IMR-90 (cell line): Measurements from ENCODE around the gene TTC39C. TPM values are rescaled to one million over a fixed set of nuclear protein-coding genes. Genes with fewer than 3 reads are reported as not detected.

Source experiments
- ATAC-seq: fragments of 200-7000 bp; cut with Tn5 transposase; 2 replicates; pipeline ENCODE4 v1.9.1; 2020; ENCODE audit warnings: low read depth, mild to moderate bottlenecking, moderate library complexity
- BruUV-seq: library from RNA; stranded (reverse); fragments of 400-500 nt; replicated peaks from 2 replicates; lab custom pipeline; 2021; lab: Mats Ljungman, UMichigan
- CTCF ChIA-PET: fragments of 300-600 bp; formaldehyde crosslinking; extraction: SDS; loops from one replicate; lab custom pipeline; 2021; ENCODE audit warnings: antibody characterized with exemption; lab: Yijun Ruan, JAX
- POLR2A ChIA-PET: fragments of 300-600 bp; sonication (Branson Sonifier 250); formaldehyde crosslinking; loops from one replicate; lab custom pipeline; 2022; ENCODE audit warnings: antibody characterized with exemption; ENCODE audit not compliant: unreplicated experiment; lab: Charles Lee
- DNase-seq: peaks from one replicate; pipeline ENCODE4 v3.0.0; 2013
- H2AFZ ChIP-seq: replicated peaks from 2 replicates; pipeline ENCODE3; 2013; ENCODE audit warnings: low read length, mild to moderate bottlenecking; ENCODE audit not compliant: poor library complexity
- H2AK5ac ChIP-seq: 2 replicates; pipeline ENCODE4 v1.6.1; 2013; ENCODE audit warnings: low read depth, low read length, inconsistent platforms
- H2AK9ac ChIP-seq: replicated peaks from 2 replicates; pipeline ENCODE3; 2013; ENCODE audit warnings: mild to moderate bottlenecking, low read depth, low read length, moderate library complexity; ENCODE audit not compliant: poor library complexity
- H2BK120ac ChIP-seq: 2 replicates; pipeline ENCODE4 v1.6.1; 2013; ENCODE audit warnings: low read depth, low read length, inconsistent platforms
- H2BK15ac ChIP-seq: 3 replicates; pipeline ENCODE4 v1.6.1; 2013; ENCODE audit warnings: low read depth, low read length, inconsistent platforms
- H2BK20ac ChIP-seq: 2 replicates; pipeline ENCODE4 v1.6.1; 2013; ENCODE audit warnings: low read depth, mild to moderate bottlenecking, inconsistent platforms, low read length, moderate library complexity
- H2BK5ac ChIP-seq: 2 replicates; pipeline ENCODE4 v1.6.1; 2013; ENCODE audit warnings: mild to moderate bottlenecking, low read depth, low read length, inconsistent platforms; ENCODE audit not compliant: poor library complexity, severe bottlenecking
- H3K14ac ChIP-seq: replicated peaks from 2 replicates; pipeline ENCODE4 v1.6.1; 2013; ENCODE audit warnings: low read depth, low read length, inconsistent platforms
- H3K18ac ChIP-seq: 2 replicates; pipeline ENCODE4 v1.6.1; 2013; ENCODE audit warnings: low read depth, low read length, control low read depth
- H3K23ac ChIP-seq: 2 replicates; pipeline ENCODE4 v1.6.1; 2013; ENCODE audit warnings: low read depth, low read length, inconsistent platforms
- H3K27ac ChIP-seq: 2 replicates; pipeline ENCODE4 v1.5.1; 2013; ENCODE audit warnings: mild to moderate bottlenecking, control low read depth, low read length; ENCODE audit not compliant: insufficient read depth
- H3K27me3 ChIP-seq: 2 replicates; pipeline ENCODE4 v1.6.1; 2013; ENCODE audit warnings: low read length; ENCODE audit not compliant: control insufficient read depth, insufficient read depth
- H3K36me3 ChIP-seq: 2 replicates; pipeline ENCODE4 v1.6.1; 2013; ENCODE audit warnings: low read length, mixed read lengths; ENCODE audit not compliant: control insufficient read depth, insufficient read depth
- H3K4ac ChIP-seq: 2 replicates; pipeline ENCODE4 v1.6.1; 2013; ENCODE audit warnings: low read depth, low read length, inconsistent platforms
- H3K4me1 ChIP-seq: 2 replicates; pipeline ENCODE4 v1.6.1; 2013; ENCODE audit warnings: low read length, mixed read lengths; ENCODE audit not compliant: control insufficient read depth, insufficient read depth
- H3K4me2 ChIP-seq: 2 replicates; pipeline ENCODE4 v1.6.1; 2013; ENCODE audit warnings: low read depth, mild to moderate bottlenecking, control low read depth, low read length, moderate library complexity
- H3K4me3 ChIP-seq: 2 replicates; pipeline ENCODE4 v1.5.1; 2013; ENCODE audit warnings: low read depth, mild to moderate bottlenecking, control low read depth, low read length, moderate library complexity; ENCODE audit not compliant: insufficient read depth
- H3K56ac ChIP-seq: 2 replicates; pipeline ENCODE4 v1.6.1; 2013; ENCODE audit warnings: low read length, inconsistent platforms; ENCODE audit not compliant: insufficient read depth; ENCODE audit errors: extremely low read depth
- H3K79me1 ChIP-seq, 2 experiments: 2 replicates each; pipeline ENCODE4 v1.6.1; 2013; ENCODE audit warnings: low read length in 2 of 2, inconsistent platforms in 1 of 2, low read depth in 1 of 2
- H3K9ac ChIP-seq: 2 replicates; pipeline ENCODE4 v1.6.1; 2013; ENCODE audit warnings: low read depth, low read length, control low read depth
- H3K9me1 ChIP-seq: 2 replicates; pipeline ENCODE4 v1.6.1; 2013; ENCODE audit warnings: low read length, inconsistent platforms; ENCODE audit not compliant: insufficient read depth
- H3K9me3 ChIP-seq: 2 replicates; pipeline ENCODE4 v1.6.1; 2013; ENCODE audit warnings: low read length; ENCODE audit not compliant: control insufficient read depth, insufficient read depth
- H4K20me1 ChIP-seq: 2 replicates; pipeline ENCODE4 v1.6.1; 2013; ENCODE audit warnings: low read length, inconsistent platforms; ENCODE audit not compliant: insufficient read depth
- H4K5ac ChIP-seq: 2 replicates; pipeline ENCODE4 v1.6.1; 2013; ENCODE audit warnings: mild to moderate bottlenecking, low read depth, low read length, control low read depth
- H4K8ac ChIP-seq, 2 experiments: 2 replicates each; pipeline ENCODE4 v1.6.1; 2013; ENCODE audit warnings: low read depth in 2 of 2, low read length in 2 of 2, control low read depth in 1 of 2, inconsistent platforms in 1 of 2
- H4K91ac ChIP-seq: 2 replicates; pipeline ENCODE4 v1.6.1; 2013; ENCODE audit warnings: low read depth, low read length, inconsistent platforms; ENCODE audit not compliant: insufficient read depth
- CHD1 ChIP-seq: IDR thresholded peaks from 2 replicates; pipeline ENCODE4 v1.6.1; 2012; ENCODE audit warnings: low read depth, low read length, improper control_type of control experiment
- CTCF ChIP-seq: conservative IDR thresholded peaks from 2 replicates; pipeline ENCODE4 v1.5.1; 2012; ENCODE audit warnings: mild to moderate bottlenecking, low read depth, low read length, improper control_type of control experiment
- MXI1 ChIP-seq: IDR thresholded peaks from 2 replicates; pipeline ENCODE4 v1.6.1; 2012; ENCODE audit warnings: low read depth, mild to moderate bottlenecking, low read length, moderate library complexity, borderline replicate concordance
- SMC3 ChIP-seq: fragments of 150-350 bp; IDR thresholded peaks from 2 replicates; pipeline ENCODE4 v1.6.1; 2016; ENCODE audit warnings: low read depth, mild to moderate bottlenecking, antibody characterized with exemption, low read length, moderate library complexity
- WGBS, 2 experiments: methylation state at CpG; one replicate each; pipeline versions ENCODE4 v1.1.5 to v1.1.7; 2013; ENCODE audit warnings: missing lambda C conversion rate in 2 of 2; ENCODE audit not compliant: insufficient read length in 1 of 2; ENCODE audit errors: extremely low coverage in 2 of 2; 5-methylcytosine and 5-hydroxymethylcytosine counted together
- dilution Hi-C: fragments of 300-500 bp; cut with HindIII; formaldehyde crosslinking; loops from one replicate; pipeline ENCODE4 v1.14.3; 2018; ENCODE audit warnings: low sequenced_read_pairs; ENCODE audit not compliant: unreplicated experiment
- in situ Hi-C: fragments of 300-500 bp; cut with MboI; formaldehyde crosslinking; loops from 3 replicates; pipeline ENCODE4 v1.14.3; 2019; ENCODE audit warnings: low sequenced_read_pairs, inconsistent platforms, mixed read lengths
- intact Hi-C: fragments of 100-400 bp; cut with micrococcal nuclease; formaldehyde crosslinking; loops from 2 replicates; pipeline ENCODE4 v1.10.0; 2022
- polyA plus RNA-seq, 3 experiments: library from polyadenylated mRNA; depleted of rRNA; stranded (reverse); fragments of >200 nt; gene quantifications; 2 replicates each; pipeline ENCODE4 v1.2.3, GENCODE V29; 2012; ENCODE audit warnings: low replicate concordance in 1 of 3
- total RNA-seq: library from RNA; depleted of rRNA; stranded (reverse); fragments of >200 nt; gene quantifications from 2 replicates; pipeline ENCODE4 v1.2.3, GENCODE V29; 2012

The TTC39C gene
- total and polyA plus RNA-seq, 2 of the 4 experiments (the other 2 are of a cell fraction), result 8.0 to 20.8 TPM

DNA sequence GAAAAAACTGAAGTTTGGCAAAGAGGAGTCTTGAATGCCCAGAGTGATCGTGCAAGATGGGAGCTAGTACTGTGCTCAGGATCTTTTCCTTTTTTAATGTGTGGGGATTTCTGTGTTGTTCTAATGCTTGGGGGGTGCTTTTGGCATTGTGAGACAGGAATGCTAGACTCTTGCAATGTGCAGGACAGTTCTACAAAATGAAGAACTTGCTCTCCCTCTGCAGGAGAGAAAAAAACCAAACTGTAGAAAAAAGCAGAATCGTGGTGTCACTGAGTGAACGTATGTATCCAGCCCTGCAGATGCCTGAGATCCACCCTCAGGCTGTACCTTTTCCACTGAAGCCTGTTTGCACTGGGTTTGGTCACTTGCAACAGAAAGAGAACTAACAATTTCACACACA lies 12.1 kb upstream of the TTC39C start:
- no peak overlapping the region for H2BK15ac ChIP-seq
- H3K27me3 ChIP-seq, result no peaks in the 10 kb centered on the region
- no peak overlapping the region for H3K56ac ChIP-seq
- no peaks in the 10 kb centered on the region for H3K9me3 ChIP-seq
- WGBS, 2 experiments, result 60% methylated on average over 1 of the region's 3 CpGs; no CpG with 5 or more reads in 1 of the 2 experiments
- intact Hi-C loops (no loop called here), in situ Hi-C loops (no loop called here), dilution Hi-C loops (no loop called here)
- no peak overlapping the region for H4K91ac ChIP-seq
- no peak overlapping the region for H2BK120ac ChIP-seq
- H3K4me3 ChIP-seq, result no peak overlapping the region
- peaks cover 3% of the 10 kb centered on the region; the same call in 1 of the 2 replicates for H3K4me1 ChIP-seq
- H3K27ac ChIP-seq, result no peak overlapping the region
- DNase-seq (no peak), ATAC-seq (no peak)
- no peaks in the 10 kb centered on the region for H3K79me1 ChIP-seq
- no peak overlapping the region for H2AK9ac ChIP-seq
- no peaks in the 10 kb centered on the region for H4K20me1 ChIP-seq
- H4K5ac ChIP-seq, result no peak overlapping the region
- H2AK5ac ChIP-seq, result no peak overlapping the region
- H3K36me3 ChIP-seq, result no peaks in the 10 kb centered on the region
- no peak overlapping the region for H4K8ac ChIP-seq
- BruUV-seq, result no TSS peak
- H2BK20ac ChIP-seq, result no peak overlapping the region
- ChIA-PET POLR2A (no interaction called here), CTCF (no interaction called here)
- H2AFZ ChIP-seq, result no peak overlapping the region
- no peak for TF ChIP-seq CTCF
- no peak for TF ChIP-seq MXI1
- TF ChIP-seq CHD1, result no peak
- TF ChIP-seq SMC3, result no peak
- H3K4ac ChIP-seq, result no peak overlapping the region
- no peak overlapping the region for H3K9ac ChIP-seq
- H2BK5ac ChIP-seq, result no peak overlapping the region
- no peak overlapping the region for H3K18ac ChIP-seq
- no peak overlapping the region for H3K14ac ChIP-seq
- H3K9me1 ChIP-seq, result 0 out of 2 replicates have a peak, but pooled peaks cover 3% of the 10 kb centered on the region
- H3K4me2 ChIP-seq, result no peak overlapping the region
- no peak overlapping the region for H3K23ac ChIP-seq
